HUES6 (cell line): ENCODE measurements around the gene OR2T34.
"Not testable (repeated sequence)": the region's sequence is repeated elsewhere in the genome, so short reads cannot be mapped to it uniquely, and the experiment has no call there.

ENCODE experiments used
- H3K27ac ChIP-seq: 2 replicates; pipeline ENCODE4 v1.7.0; 2013; ENCODE audit warnings: low read depth, mild to moderate bottlenecking, low read length, inconsistent platforms
- H3K27me3 ChIP-seq: 2 replicates; pipeline ENCODE4 v1.6.1; 2013; ENCODE audit warnings: low read length; ENCODE audit not compliant: control insufficient read depth, insufficient read depth
- H3K36me3 ChIP-seq: 2 replicates; pipeline ENCODE4 v1.6.1; 2013; ENCODE audit warnings: low read length; ENCODE audit not compliant: control insufficient read depth, insufficient read depth
- H3K4me1 ChIP-seq: 2 replicates; pipeline ENCODE4 v1.6.1; 2013; ENCODE audit warnings: low read length; ENCODE audit not compliant: control insufficient read depth, insufficient read depth
- H3K4me3 ChIP-seq: 2 replicates; pipeline ENCODE4 v1.5.1; 2013; ENCODE audit warnings: low read depth, low read length
- H3K9ac ChIP-seq: one replicate; pipeline ENCODE4 v1.6.1; 2013; ENCODE audit warnings: mild to moderate bottlenecking, low read length
- H3K9me3 ChIP-seq: 2 replicates; pipeline ENCODE4 v1.6.1; 2013; ENCODE audit warnings: low read depth, low read length; ENCODE audit not compliant: control insufficient read depth, insufficient read depth

OR2T34 gene

DNA sequence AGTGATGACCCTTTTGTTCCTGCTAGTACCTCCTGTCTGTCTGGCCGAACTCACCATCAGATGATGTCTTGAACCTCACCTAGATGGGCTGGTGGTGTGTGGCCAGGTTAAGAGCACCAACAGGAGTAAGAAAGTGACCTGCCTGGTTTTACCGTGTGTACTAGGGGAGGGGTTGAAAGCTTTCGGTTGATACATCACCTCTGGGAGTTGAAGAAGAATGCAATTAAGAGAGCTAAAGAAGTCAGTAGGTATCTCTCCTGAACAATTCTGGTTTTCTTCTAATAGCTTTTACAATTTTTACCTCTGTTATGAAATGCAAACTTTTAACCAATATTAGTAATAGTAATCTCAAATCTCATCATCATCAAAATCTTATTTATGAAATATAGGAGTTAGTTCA lies 11.9 kb downstream of the OR2T34 start, which contains the start of gene OR2T29:
Gene OR2T29 (minus strand): TSS at position 101 of the 400 bp plus-strand sequence. CDS start 3,281 bp downstream, outside the sequence.
- not testable (repeated sequence) for H3K4me1 ChIP-seq

GRCh38 chr1:248551027-248551426 lies 23.5 kb downstream of the OR2T34 start:
- H3K9me3 ChIP-seq, H3K27me3 ChIP-seq, H3K27ac ChIP-seq, H3K9ac ChIP-seq, H3K4me1 ChIP-seq, H3K36me3 ChIP-seq, H3K4me3 ChIP-seq: not testable (repeated sequence)

More for the DNA sequence above, 11.9 kb downstream of the OR2T34 start, which contains the start of gene OR2T29:
- H3K27me3 ChIP-seq, H3K9me3 ChIP-seq, H3K4me3 ChIP-seq, H3K9ac ChIP-seq, H3K36me3 ChIP-seq, H3K27ac ChIP-seq: not testable (repeated sequence)

DNA sequence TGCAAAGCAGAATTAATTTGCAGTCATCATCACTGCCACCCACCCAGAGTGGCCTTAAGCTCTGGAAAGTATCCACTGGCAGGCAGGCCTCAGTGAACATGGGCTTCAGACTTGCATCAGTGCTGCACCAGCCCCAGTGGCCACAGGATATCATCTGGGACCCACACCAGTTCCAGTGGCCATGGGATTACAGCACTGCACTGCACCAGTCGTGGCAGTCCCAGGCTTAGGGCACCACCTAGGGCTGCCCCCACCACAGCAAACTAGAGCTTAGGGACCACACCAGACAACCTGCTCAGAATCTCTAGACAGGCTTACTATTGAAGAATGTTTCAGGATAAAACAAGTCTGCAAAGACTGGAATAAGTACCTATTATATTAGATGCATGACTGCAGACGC lies 27.2 kb downstream of the OR2T34 start:
- H3K36me3 ChIP-seq, H3K9me3 ChIP-seq, H3K9ac ChIP-seq, H3K27ac ChIP-seq, H3K4me1 ChIP-seq, H3K4me3 ChIP-seq, H3K27me3 ChIP-seq: not testable (repeated sequence)

- not testable (repeated sequence) for H3K27ac ChIP-seq, H3K4me3 ChIP-seq, H3K9ac ChIP-seq, H3K9me3 ChIP-seq, H3K27me3 ChIP-seq, H3K36me3 ChIP-seq, H3K4me1 ChIP-seq
Observed at GRCh38 chr1:248537449-248537848, 37.1 kb downstream of the OR2T34 start.
